Heart right ventricle (tissue), 16 donors: ENCODE results near the gene KCNMA1. TPM values are rescaled to one million over a fixed set of nuclear protein-coding genes. Genes with fewer than 3 reads are reported as not detected.

Source experiments
- ATAC-seq, 8 donors: fragments of 200-7000 bp; cut with Tn5 transposase; one replicate each; pipeline ENCODE4 v1.9.1; 2020; ENCODE audit warnings: mild to moderate bottlenecking in 8 of 8, moderate library complexity in 8 of 8, moderate number of reproducible peaks in 1 of 8
- DNase-seq, 2 donors: peaks; one replicate each; pipeline ENCODE4 v3.0.0-alpha.2; 2020
- H3K27ac ChIP-seq, 10 donors: fragments of 200-600 bp; sonication (generic) in 2 of 10; one replicate each; pipeline versions ENCODE4 v1.5.0 to v1.8.0; 2020 to 2022; ENCODE audit warnings: mild to moderate bottlenecking in 3 of 10
- H3K27me3 ChIP-seq, 7 donors: fragments of 200-600 bp; one replicate each; pipeline ENCODE4 v1.8.0; 2021 to 2022; ENCODE audit warnings: mild to moderate bottlenecking in 2 of 7
- H3K36me3 ChIP-seq, 9 donors: fragments of 200-600 bp; sonication (generic) in 1 of 9; one replicate each; pipeline versions ENCODE4 v1.5.0 to v1.8.0; 2020 to 2022; ENCODE audit warnings: mild to moderate bottlenecking in 2 of 9
- H3K4me1 ChIP-seq, 9 donors: fragments of 200-600 bp; sonication (generic) in 1 of 9; one replicate each; pipeline versions ENCODE4 v1.5.0 to v1.8.0; 2020 to 2022; ENCODE audit warnings: mild to moderate bottlenecking in 4 of 9
- H3K4me3 ChIP-seq, 10 donors: fragments of 200-600 bp; sonication (generic) in 2 of 10; one replicate each; pipeline versions ENCODE4 v1.5.0 to v1.8.0; 2020 to 2022; ENCODE audit warnings: mild to moderate bottlenecking in 7 of 10, moderate library complexity in 2 of 10
- H3K9me3 ChIP-seq, 11 donors: fragments of 200-600 bp in 10 of 11; sonication (generic) in 2 of 11; one replicate each; pipeline versions ENCODE4 v1.5.0 to v1.8.0; 2013 to 2022; ENCODE audit warnings: mild to moderate bottlenecking in 2 of 11, control low read depth in 1 of 11, moderate library complexity in 1 of 11
- WGBS, 2 donors: extraction: QIAGEN DNeasy Blood & Tissue Kit; methylation state at CpG; one replicate each; pipeline ENCODE4 v1.1.7; 2013; ENCODE audit warnings: inconsistent platforms in 1 of 2; 5-methylcytosine and 5-hydroxymethylcytosine counted together
- intact Hi-C, 10 donors: fragments of 100-400 bp; cut with DNase I; formaldehyde crosslinking; loops; one replicate each; pipeline versions ENCODE4 v1.11.1 to v1.14.2; 2022
- polyA plus RNA-seq, 2 donors: library from polyadenylated mRNA; stranded (reverse); fragments of 200-250 nt; gene quantifications; one replicate each; pipeline ENCODE4 v1.2.3, GENCODE V29; 2013
- total RNA-seq, 10 donors: library from RNA; stranded (reverse); fragmentation: NEBNext Ultra II Directional in 3 of 10; extraction: Animal tissue kit (Norgen Biotek cat#: 25700) in 3 of 10; gene quantifications; one replicate each; pipeline versions ENCODE4 v1.2.1 to v1.2.4, GENCODE V29; 2021 to 2023
- TF ChIP-seq, protein P1 (sequence below), 9 donors: fragments of 200-600 bp; sonication (generic) in 2 of 9; IDR thresholded peaks; one replicate each; pipeline versions ENCODE4 v1.5.0 to v1.8.0; 2021 to 2022; ENCODE audit warnings: antibody characterized with exemption in 9 of 9, mild to moderate bottlenecking in 5 of 9, moderate library complexity in 1 of 9
- donor health status: Arrhythmogenic right ventricular cardiomyopathy.
- donor health status: ischemic (EF 13 %, LVEDD 7.1; RV severe dilation, severe dysfunction).
- donor health status: healthy with polysubstance abuse.
- donor health status: DM: no; HTN: yes; CAD: no.
- donor health status: DM: no; HTN: no; CAD: no.
- donor health status: ischemic (EF 25% LVEDD 6.9; RV normal size, moderate dysfunction).
- donor health status: ischemic (EF 25% LVEDD 5.7; RV mildly dilated, moderate dysfunction).
- donor health status: healthy.
- donor health status: DM: yes; HTN: yes; CAD: no.
- donor health status: Ischemic cardiomyopathy.
- donor health status: ischemic (EF 35%, LVEDD 5.7; RV mildly dilated, moderate dysfunction).
- donor health status: nonischemic (EF 11% LVEDD 7.7; RV severe dilation, severe dysfunction).
- donor health status: DM: yes; HTN: yes; CAD: no.
- donor health status: PGD.
- donor health status: ischemic (EF 29% LVEDD 5.4; RV normal size, mild dysfunction).
- donor health status: nonischemic (EF 23%, LVEDD 6.1; RV moderate dilation, normal function).

The KCNMA1 gene
- total and polyA plus RNA-seq, 12 donors: 0.59 to 5.3 (median 1.6) TPM

DNA sequence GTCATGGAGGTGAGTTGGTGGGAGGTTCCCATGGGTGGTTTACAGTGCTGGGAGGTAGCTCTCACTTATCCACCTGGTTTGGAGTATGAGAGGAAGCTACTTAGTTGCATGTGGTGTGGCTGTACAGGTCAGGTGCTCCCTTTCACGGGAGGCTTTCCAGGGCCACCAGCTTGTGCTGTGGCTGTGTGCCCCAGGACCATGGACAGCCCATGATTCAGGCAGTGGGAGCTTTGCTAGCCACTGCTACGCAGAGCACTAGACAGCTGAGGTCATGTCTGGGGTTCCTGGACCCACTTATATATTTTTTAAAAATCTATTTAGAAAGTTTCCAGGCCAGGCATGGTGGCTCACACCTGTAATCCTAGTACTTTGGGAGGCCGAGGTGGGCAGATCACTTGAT lies 42.5 kb upstream of the KCNMA1 start:
- H3K27ac ChIP-seq: no peak overlapping the region
- no peaks in the 10 kb centered on the region for H3K4me1 ChIP-seq
- DNase-seq (no peak), ATAC-seq (no peak)
- WGBS, 2 donors: 84% methylated on average over 3 of the region's 3 CpGs
- H3K4me3 ChIP-seq: no peak overlapping the region
- TF ChIP-seq, protein P1, sequence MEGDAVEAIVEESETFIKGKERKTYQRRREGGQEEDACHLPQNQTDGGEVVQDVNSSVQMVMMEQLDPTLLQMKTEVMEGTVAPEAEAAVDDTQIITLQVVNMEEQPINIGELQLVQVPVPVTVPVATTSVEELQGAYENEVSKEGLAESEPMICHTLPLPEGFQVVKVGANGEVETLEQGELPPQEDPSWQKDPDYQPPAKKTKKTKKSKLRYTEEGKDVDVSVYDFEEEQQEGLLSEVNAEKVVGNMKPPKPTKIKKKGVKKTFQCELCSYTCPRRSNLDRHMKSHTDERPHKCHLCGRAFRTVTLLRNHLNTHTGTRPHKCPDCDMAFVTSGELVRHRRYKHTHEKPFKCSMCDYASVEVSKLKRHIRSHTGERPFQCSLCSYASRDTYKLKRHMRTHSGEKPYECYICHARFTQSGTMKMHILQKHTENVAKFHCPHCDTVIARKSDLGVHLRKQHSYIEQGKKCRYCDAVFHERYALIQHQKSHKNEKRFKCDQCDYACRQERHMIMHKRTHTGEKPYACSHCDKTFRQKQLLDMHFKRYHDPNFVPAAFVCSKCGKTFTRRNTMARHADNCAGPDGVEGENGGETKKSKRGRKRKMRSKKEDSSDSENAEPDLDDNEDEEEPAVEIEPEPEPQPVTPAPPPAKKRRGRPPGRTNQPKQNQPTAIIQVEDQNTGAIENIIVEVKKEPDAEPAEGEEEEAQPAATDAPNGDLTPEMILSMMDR (IDR thresholded peaks at IDR 0.05): no peak
- intact Hi-C loops: no loop called here
- no peaks in the 10 kb centered on the region for H3K9me3 ChIP-seq
- peaks cover 0 to 36% (median 20%) of the 10 kb centered on the region in 7 donors for H3K27me3 ChIP-seq
- no peaks in the 10 kb centered on the region for H3K36me3 ChIP-seq

DNA sequence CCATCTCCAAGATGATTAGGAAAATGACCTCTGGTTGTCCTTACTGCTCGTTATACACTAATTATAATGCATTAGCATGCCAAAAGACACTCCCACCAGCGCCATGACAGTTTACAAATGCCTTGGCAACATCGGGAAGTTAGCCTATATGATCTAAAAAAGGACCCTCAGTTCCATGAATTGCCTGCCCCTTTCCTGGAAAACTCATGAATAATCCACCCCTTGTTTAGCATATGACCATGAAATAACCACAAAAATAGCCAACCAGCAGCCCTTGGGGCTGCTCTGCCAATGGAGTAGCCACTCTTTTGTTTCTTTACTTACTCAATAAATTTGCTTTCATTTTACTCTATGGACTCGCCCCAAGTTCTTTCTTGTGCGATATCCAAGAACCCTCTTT lies 41.6 kb upstream of the KCNMA1 start:
- DNase-seq (no peak), ATAC-seq (no peak)
- TF ChIP-seq, protein P1 (IDR thresholded peaks at IDR 0.05): no peak
- intact Hi-C loops: no loop called here
- Histone ChIP-seq H3K27ac (no peak overlapping the region), H3K27me3 (peaks cover 0 to 34% (median 20%) of the 10 kb centered on the region in 7 donors), H3K9me3 (no peaks in the 10 kb centered on the region), H3K36me3 (no peaks in the 10 kb centered on the region), H3K4me1 (no peaks in the 10 kb centered on the region), H3K4me3 (no peak overlapping the region)
- 72 to 79% methylated on average over 5 of the region's 5 CpGs for WGBS, 2 donors

DNA sequence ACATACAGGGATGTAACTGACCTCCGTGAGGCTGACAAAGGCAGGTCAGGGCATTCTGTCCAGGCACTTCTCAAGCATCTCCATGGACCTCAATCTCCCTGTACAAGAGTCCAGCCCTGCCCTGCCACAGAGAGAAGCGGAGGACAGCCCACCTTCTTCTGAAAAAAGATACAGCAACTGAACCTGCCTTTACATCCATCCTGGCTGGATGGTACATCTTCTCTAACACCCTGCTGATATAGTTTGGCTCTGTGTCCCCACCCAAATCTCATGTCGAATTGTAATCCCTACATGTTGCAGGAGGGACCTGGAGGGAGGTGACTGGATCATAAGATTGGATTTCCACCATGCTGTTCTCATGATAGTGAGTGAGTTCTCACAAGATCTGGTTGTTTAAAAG lies 40.5 kb upstream of the KCNMA1 start:
- Histone ChIP-seq H3K27me3 (peaks cover 0 to 29% (median 20%) of the 10 kb centered on the region in 7 donors), H3K27ac (no peak overlapping the region), H3K36me3 (no peaks in the 10 kb centered on the region), H3K4me1 (no peaks in the 10 kb centered on the region), H3K9me3 (no peaks in the 10 kb centered on the region), H3K4me3 (no peak overlapping the region)
- 73 to 76% methylated on average over 3 of the region's 3 CpGs for whole genome bisulfite sequencing, 2 donors
- ATAC-seq (no peak), DNase-seq (no peak)
- intact Hi-C loops: no loop called here
- TF ChIP-seq, protein P1 (IDR thresholded peaks at IDR 0.05): no peak

DNA sequence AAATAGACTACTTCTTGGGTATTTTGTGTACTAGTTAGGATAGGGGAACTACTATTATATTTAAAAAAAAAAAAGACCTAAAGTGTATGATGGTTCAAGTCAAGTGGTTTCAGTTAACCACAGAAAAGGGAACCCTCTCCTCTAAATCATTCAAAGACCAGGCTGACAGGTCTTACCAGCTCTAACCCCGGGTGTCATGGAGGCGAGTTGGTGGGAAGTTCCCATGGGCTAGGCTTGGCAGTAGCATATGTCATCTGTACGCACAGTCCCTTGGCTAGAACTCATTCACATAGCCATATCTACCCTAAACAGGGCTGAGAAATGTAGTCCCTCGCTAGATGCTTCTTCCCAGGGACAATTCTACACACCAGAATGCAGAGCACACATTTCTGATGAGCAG lies 37.7 kb upstream of the KCNMA1 start:
- H3K9me3 ChIP-seq: no peaks in the 10 kb centered on the region
- H3K27ac ChIP-seq: no peak overlapping the region
- intact Hi-C loops: no loop called here
- H3K36me3 ChIP-seq: no peaks in the 10 kb centered on the region
- H3K4me1 ChIP-seq: no peaks in the 10 kb centered on the region
- H3K4me3 ChIP-seq: no peak overlapping the region
- ATAC-seq (no peak), DNase-seq (no peak)
- 72 to 81% methylated on average over 4 of the region's 4 CpGs for WGBS, 2 donors
- H3K27me3 ChIP-seq: peaks cover 0 to 33% (median 13%) of the 10 kb centered on the region in 7 donors
- TF ChIP-seq, protein P1 (IDR thresholded peaks at IDR 0.05): no peak
